Measurements from ENCODE around the gene MRPS33.

DNA sequence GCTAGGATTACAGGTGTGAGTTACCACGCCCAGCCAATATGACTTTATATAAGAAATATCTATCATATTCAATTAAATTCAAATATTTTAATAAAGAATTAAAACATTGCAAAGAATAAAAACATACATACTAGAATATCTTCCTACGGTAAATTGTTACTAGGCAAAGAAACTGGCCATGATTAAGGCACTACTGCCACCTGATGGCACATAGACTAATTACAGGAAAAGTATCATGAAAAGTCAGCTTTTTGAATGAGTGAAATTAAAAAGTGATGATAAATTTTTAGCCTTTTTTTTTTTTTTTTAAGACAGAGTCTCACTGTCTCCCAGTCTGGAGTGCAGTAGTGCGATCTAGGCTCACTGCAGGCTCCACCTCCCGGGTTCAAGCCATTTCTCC, 30.9 kb downstream of the MRPS33 start:
- TF ChIP-seq, protein P1, sequence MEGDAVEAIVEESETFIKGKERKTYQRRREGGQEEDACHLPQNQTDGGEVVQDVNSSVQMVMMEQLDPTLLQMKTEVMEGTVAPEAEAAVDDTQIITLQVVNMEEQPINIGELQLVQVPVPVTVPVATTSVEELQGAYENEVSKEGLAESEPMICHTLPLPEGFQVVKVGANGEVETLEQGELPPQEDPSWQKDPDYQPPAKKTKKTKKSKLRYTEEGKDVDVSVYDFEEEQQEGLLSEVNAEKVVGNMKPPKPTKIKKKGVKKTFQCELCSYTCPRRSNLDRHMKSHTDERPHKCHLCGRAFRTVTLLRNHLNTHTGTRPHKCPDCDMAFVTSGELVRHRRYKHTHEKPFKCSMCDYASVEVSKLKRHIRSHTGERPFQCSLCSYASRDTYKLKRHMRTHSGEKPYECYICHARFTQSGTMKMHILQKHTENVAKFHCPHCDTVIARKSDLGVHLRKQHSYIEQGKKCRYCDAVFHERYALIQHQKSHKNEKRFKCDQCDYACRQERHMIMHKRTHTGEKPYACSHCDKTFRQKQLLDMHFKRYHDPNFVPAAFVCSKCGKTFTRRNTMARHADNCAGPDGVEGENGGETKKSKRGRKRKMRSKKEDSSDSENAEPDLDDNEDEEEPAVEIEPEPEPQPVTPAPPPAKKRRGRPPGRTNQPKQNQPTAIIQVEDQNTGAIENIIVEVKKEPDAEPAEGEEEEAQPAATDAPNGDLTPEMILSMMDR (IDR thresholded peaks at IDR 0.05), result no peak
- no peak for TF ChIP-seq POLR2A (IDR thresholded peaks at IDR 0.05)
- TF ChIP-seq POLR2AphosphoS5 (IDR thresholded peaks at IDR 0.05), result no peak
